Measurements from ENCODE around the gene LRRN4CL.

The LRRN4CL gene

DNA sequence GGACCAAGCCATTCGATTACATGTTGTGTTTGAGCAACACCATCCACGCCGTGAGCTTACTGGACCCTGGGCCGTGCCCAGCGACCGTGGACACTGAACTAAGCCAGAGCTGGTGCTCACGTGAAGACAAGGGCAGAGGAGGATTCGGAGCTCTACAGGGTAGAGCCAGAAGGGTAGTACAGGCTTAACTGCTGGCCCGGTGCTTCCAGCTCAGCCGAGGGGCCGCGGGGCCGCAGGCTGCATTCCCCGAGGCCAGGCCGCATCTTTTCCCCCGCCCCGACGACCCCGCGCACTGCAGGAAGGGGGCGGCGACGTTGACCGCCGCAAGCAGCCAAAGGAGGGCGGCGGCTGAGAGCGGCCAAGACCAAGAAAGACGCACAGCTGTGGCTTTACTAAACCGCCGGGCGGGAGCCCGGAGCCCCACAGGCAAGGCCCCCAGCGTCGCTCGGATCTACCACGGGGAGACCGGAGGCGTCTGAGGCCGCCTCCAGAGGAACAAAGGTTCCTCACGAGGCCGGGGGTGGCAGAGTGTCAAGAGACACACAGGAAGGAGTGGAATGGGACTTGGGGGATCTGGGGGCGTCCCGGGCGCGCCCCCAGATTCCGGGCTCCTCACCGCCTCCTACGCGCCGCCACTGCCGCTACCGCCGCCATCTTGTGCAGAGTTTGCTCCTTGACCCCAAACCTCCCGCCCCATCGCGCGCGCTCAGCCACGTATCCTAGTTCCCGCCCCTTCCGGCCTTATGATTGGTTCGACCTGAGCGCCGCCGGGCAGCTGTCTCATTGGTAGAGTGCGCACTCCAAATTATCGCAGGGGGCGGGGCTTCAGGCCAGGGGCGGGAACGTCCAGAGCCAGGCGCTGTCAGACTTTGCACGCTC, 43.1 kb downstream of the LRRN4CL start, which contains the start of gene GANAB:
Gene GANAB, minus strand, starts transcription at position 668 of the 879 bp plus-strand sequence. Its CDS starts 14 bp downstream, at position 654.
- TF ChIP-seq, protein P1, sequence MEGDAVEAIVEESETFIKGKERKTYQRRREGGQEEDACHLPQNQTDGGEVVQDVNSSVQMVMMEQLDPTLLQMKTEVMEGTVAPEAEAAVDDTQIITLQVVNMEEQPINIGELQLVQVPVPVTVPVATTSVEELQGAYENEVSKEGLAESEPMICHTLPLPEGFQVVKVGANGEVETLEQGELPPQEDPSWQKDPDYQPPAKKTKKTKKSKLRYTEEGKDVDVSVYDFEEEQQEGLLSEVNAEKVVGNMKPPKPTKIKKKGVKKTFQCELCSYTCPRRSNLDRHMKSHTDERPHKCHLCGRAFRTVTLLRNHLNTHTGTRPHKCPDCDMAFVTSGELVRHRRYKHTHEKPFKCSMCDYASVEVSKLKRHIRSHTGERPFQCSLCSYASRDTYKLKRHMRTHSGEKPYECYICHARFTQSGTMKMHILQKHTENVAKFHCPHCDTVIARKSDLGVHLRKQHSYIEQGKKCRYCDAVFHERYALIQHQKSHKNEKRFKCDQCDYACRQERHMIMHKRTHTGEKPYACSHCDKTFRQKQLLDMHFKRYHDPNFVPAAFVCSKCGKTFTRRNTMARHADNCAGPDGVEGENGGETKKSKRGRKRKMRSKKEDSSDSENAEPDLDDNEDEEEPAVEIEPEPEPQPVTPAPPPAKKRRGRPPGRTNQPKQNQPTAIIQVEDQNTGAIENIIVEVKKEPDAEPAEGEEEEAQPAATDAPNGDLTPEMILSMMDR (IDR thresholded peaks at IDR 0.05; ENCODE audit: low read length, missing control alignments) = no peak
- peak within 1 kb of the TSS; percentile 92 for H3K4me3 ChIP-seq (replicated peaks; ENCODE audit: low read depth, low read length)
- peak; percentile 97 for DNase-seq (ENCODE audit: low read depth)

DNA sequence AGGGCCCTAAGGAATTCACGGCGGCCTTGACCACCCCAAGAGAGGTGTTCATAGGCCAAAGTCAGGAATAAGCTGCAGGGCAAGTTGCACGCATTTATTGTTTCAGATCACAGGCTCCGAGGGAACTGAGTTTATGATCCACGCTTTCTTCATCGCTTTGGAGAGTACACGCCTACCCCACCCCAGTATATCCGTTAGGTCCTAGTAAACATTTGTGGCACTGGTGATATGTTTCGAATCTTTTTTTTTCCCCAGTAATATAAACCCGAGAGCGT, 43.7 kb downstream of the LRRN4CL start:
- TF ChIP-seq, protein P1 (IDR thresholded peaks at IDR 0.05; ENCODE audit: low read length, missing control alignments) = no peak
- DNase-seq (ENCODE audit: low read depth) = no peak
- peak overlapping the region; percentile 92 for H3K4me3 ChIP-seq (replicated peaks; ENCODE audit: low read depth, low read length)

DNA sequence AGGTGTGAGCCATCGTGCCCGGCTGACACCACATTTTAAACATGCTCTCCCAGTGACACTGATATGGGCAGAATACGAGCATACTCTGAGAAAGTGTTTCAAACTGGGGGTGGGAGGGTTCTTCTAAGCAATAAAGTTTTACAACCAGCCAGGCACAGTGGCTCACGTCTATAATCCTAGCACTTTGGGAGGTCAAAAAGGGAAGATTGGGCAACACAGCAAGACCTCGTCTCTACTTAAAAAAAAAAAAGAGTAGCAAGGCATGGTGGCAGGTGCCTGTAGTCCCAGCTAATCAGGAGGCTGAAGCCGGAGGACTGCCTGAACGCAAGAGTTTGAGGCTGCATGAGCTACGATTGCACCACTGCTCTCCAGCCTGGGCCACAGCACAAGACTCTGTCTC, 45.1 kb downstream of the LRRN4CL start:
- H3K4me3 ChIP-seq (replicated peaks; ENCODE audit: low read depth, low read length) = no peak overlapping the region
- no peak for DNase-seq (ENCODE audit: low read depth)
- TF ChIP-seq, protein P1 (IDR thresholded peaks at IDR 0.05; ENCODE audit: low read length, missing control alignments) = no peak
